ENCODE data around the gene CHRDL1. TPM values are rescaled to one million over a fixed set of nuclear protein-coding genes. Genes with fewer than 3 reads are reported as not detected.

Gene CHRDL1
- total and polyA plus RNA-seq, 5 donors from 2014 or later, result not detected

DNA sequence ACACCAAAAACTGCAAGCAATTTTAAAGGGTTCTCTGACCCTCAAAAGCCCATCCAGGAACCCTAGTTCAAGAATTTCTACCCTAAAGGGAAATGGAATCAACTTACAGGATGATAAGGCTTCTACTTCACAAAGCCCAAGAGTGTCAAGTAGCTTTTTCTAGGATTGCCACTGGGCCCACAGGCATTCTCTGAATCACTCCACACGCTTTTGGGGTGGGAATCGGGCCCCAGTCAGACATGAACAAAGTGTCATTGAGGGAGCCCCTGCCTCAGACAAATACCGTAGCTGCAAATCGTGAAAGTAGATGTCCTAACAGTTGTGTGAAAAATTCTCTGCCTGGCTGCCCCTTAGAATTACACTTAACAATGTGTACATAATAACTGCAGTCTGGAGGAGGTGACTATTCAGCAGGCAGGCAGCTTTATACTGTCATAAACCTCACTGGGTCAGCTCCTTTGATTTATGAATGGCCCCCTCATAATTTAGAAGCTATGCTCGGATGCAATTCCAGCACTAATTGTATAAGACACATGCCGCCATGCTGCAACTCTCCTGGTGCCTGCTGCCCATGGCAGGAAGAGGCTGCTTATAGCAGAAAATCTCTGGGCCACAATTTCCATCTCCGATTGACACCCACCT, 36.7 kb downstream of the CHRDL1 start:
- no peaks in the 10 kb centered on the region for H3K27me3 Mint-ChIP-seq
- H3K36me3 Mint-ChIP-seq, result no peaks in the 10 kb centered on the region
- Histone ChIP-seq H3K4me1 (ENCODE audit: control insufficient read depth, insufficient read depth, low read length, poor library complexity, severe bottlenecking) (no peaks in the 10 kb centered on the region), H3K36me3 (ENCODE audit: control insufficient read depth, insufficient read depth, low read length) (no peaks in the 10 kb centered on the region), H3K4me3 (ENCODE audit: low read depth, low read length) (no peak overlapping the region), H3K9me3 (ENCODE audit: control insufficient read depth in 2 of 2, low read length in 2 of 2) (no peaks in the 10 kb centered on the region), H3K27ac (ENCODE audit: insufficient read depth, low read length, poor library complexity, severe bottlenecking) (no peak overlapping the region), H3K27me3 (ENCODE audit: control insufficient read depth, insufficient read depth, low read length) (no peaks in the 10 kb centered on the region)
- H3K27ac Mint-ChIP-seq, result no peak overlapping the region
- peaks cover 0 to 7% (median 0%) of the 10 kb centered on the region in 7 donors for H3K9me3 Mint-ChIP-seq
- DNase-seq, result no peak
- no peak overlapping the region for H3K4me3 Mint-ChIP-seq
- H3K4me1 Mint-ChIP-seq, result no peaks in the 10 kb centered on the region
- ATAC-seq (ENCODE audit: low read depth in 2 of 2), result no peak

DNA sequence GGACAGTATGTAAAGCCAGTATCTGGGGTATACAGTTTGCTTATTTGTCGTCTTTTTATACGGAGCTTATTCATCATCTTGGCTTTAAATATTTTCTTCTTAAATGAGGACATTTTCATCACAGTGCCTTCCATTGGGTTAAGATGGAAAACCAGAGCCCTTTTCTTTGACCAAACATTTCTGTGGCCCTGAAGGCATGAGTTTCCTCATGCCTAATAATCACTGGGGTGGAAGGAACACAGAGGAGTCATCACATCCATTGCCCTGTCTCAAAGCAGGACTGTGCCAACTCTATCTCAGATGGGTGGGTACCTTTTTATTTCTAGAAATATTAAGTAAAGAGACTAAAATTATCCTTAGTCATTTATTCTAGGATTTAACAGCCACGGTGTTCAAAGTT, 40.0 kb downstream of the CHRDL1 start:
- Histone ChIP-seq H3K27ac (ENCODE audit: insufficient read depth, low read length, poor library complexity, severe bottlenecking) (no peak overlapping the region), H3K36me3 (ENCODE audit: control insufficient read depth, insufficient read depth, low read length) (no peaks in the 10 kb centered on the region), H3K27me3 (ENCODE audit: control insufficient read depth, insufficient read depth, low read length) (no peaks in the 10 kb centered on the region), H3K4me3 (ENCODE audit: low read depth, low read length) (no peak overlapping the region), H3K9me3 (ENCODE audit: control insufficient read depth in 2 of 2, low read length in 2 of 2) (no peaks in the 10 kb centered on the region), H3K4me1 (ENCODE audit: control insufficient read depth, insufficient read depth, low read length, poor library complexity, severe bottlenecking) (no peaks in the 10 kb centered on the region)
- no peaks in the 10 kb centered on the region for H3K27me3 Mint-ChIP-seq
- no peaks in the 10 kb centered on the region for H3K4me1 Mint-ChIP-seq
- H3K36me3 Mint-ChIP-seq, result no peaks in the 10 kb centered on the region
- no peak for DNase-seq
- H3K9me3 Mint-ChIP-seq, result peaks cover 0 to 3% (median 0%) of the 10 kb centered on the region in 7 donors
- H3K4me3 Mint-ChIP-seq, result no peak overlapping the region
- ATAC-seq (ENCODE audit: low read depth in 2 of 2), result no peak
- no peak overlapping the region for H3K27ac Mint-ChIP-seq

DNA sequence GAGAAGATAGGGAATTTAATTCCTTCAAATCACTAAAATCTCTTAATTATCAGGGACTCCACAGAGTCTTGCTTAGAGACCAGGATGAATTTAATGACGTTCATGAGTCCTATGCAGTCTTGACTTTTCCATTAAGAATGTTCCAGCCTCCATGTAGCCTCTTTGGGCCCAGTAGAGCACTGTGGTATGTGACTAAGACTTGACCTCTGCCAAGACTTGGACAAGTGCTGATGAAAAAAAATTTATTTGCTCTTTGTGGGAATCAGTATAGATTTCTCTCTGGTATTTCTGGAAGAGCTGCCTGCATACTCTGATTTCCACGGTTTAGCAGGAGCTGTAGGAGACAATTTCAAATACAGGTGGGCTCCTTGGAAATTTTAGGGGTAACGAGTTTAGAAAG, 40.6 kb downstream of the CHRDL1 start:
- no peaks in the 10 kb centered on the region for H3K4me1 ChIP-seq (ENCODE audit: control insufficient read depth, insufficient read depth, low read length, poor library complexity, severe bottlenecking)
- no peaks in the 10 kb centered on the region for H3K9me3 ChIP-seq (ENCODE audit: control insufficient read depth in 2 of 2, low read length in 2 of 2)
- DNase-seq (no peak), ATAC-seq (ENCODE audit: low read depth in 2 of 2) (no peak)
- H3K36me3 ChIP-seq (ENCODE audit: control insufficient read depth, insufficient read depth, low read length), result no peaks in the 10 kb centered on the region
- no peak overlapping the region for H3K27ac ChIP-seq (ENCODE audit: insufficient read depth, low read length, poor library complexity, severe bottlenecking)
- no peaks in the 10 kb centered on the region for H3K27me3 Mint-ChIP-seq
- H3K4me3 Mint-ChIP-seq, result no peak overlapping the region
- no peak overlapping the region for H3K4me3 ChIP-seq (ENCODE audit: low read depth, low read length)
- no peaks in the 10 kb centered on the region for H3K27me3 ChIP-seq (ENCODE audit: control insufficient read depth, insufficient read depth, low read length)
- H3K36me3 Mint-ChIP-seq, result no peaks in the 10 kb centered on the region
- H3K4me1 Mint-ChIP-seq, result no peaks in the 10 kb centered on the region
- no peak overlapping the region for H3K27ac Mint-ChIP-seq
- peaks cover 0 to 3% (median 0%) of the 10 kb centered on the region in 7 donors for H3K9me3 Mint-ChIP-seq

DNA sequence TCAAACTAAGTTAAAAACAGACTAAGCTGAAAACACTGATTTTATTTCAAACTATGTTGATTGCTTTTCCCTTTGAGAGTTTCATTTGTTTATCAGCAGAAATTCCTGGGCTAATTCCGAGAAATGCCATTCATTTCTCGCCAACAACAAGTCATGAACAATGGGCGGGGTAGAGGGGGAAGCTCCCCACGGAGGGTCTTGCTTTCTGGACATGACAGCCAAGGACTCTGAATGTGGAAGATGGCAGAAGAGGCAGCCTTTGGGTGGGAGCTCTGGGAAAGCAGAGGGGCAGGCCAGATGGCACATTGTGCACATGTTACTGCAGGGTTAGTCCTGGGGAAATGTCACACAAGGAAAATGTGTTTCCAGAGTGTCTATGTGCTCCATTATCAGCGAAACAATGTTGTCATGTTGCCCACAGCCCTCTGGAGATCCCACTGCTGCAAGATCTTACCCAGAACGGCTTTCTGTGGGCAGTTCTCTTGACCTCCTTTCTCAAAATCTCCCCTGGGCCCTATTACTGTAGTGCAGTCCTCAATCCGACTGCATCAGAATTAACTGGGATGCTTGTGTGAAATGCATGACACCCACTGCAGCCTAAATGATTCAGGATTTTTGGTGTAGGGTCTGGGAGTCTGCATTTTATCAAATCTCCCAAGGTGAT, 45.0 kb downstream of the CHRDL1 start:
- no peak overlapping the region for H3K27ac ChIP-seq (ENCODE audit: insufficient read depth, low read length, poor library complexity, severe bottlenecking)
- H3K36me3 ChIP-seq (ENCODE audit: control insufficient read depth, insufficient read depth, low read length), result no peaks in the 10 kb centered on the region
- Mint-ChIP-seq H3K9me3 (peaks cover 0 to 3% (median 0%) of the 10 kb centered on the region in 7 donors), H3K4me1 (no peaks in the 10 kb centered on the region), H3K27me3 (no peaks in the 10 kb centered on the region), H3K4me3 (no peak overlapping the region), H3K36me3 (no peaks in the 10 kb centered on the region), H3K27ac (no peak overlapping the region)
- no peak for DNase-seq
- H3K4me3 ChIP-seq (ENCODE audit: low read depth, low read length), result no peak overlapping the region
- H3K4me1 ChIP-seq (ENCODE audit: control insufficient read depth, insufficient read depth, low read length, poor library complexity, severe bottlenecking), result no peaks in the 10 kb centered on the region
- no peaks in the 10 kb centered on the region for H3K9me3 ChIP-seq (ENCODE audit: control insufficient read depth in 2 of 2, low read length in 2 of 2)
- H3K27me3 ChIP-seq (ENCODE audit: control insufficient read depth, insufficient read depth, low read length), result no peaks in the 10 kb centered on the region
- ATAC-seq (ENCODE audit: low read depth in 2 of 2), result no peak

DNA sequence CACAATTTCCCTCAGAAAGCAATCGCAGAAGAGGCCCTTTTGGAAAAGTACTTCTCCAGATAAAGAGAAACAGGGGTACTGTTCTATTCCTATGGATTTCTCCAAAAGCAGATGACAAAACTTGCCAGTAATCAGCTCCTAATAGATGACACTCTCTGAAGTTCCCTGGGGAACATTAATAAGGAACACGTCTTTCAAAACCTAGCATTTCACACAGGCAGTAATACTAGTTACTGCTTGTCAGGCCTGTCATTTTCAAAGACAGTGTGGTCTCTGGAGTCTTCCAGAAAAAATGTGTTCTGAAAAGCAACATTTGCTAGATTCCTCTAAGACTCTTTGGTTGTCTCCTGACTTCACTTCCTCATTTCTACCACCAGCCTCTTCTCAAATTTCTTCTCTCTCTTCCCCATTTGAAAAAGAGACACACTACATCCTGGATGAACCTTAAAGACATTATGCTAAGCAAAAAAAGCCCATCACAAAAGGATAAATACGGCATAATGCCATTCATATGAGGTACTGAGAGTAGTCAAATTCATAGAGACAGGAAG, 47.3 kb downstream of the CHRDL1 start:
- H3K27ac ChIP-seq (ENCODE audit: insufficient read depth, low read length, poor library complexity, severe bottlenecking), result no peak overlapping the region
- H3K4me3 Mint-ChIP-seq, result no peak overlapping the region

DNA sequence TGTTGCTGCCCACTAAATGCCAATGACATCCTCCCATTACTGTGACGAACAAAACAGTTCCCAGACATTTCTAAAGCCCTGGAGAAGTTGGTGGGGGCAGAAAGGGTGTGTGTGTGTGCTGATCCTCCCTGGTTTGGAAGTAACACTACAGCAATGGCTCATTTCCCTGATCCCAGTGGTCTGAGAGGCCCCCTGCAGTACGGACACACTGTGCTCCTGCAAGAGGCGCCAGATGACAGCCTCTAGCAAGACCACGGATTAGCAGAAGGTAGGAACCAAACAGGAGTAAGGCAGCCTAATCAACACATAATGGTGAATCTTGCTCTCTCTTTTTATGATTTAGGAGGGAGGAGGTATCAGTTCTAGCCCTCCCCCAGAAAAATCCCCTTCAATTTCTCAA, 49.6 kb downstream of the CHRDL1 start:
- Mint-ChIP-seq H3K36me3 (no peaks in the 10 kb centered on the region), H3K9me3 (peaks cover 0 to 2% (median 0%) of the 10 kb centered on the region in 7 donors), H3K4me1 (no peaks in the 10 kb centered on the region), H3K27me3 (no peaks in the 10 kb centered on the region), H3K27ac (no peak overlapping the region), H3K4me3 (no peak overlapping the region)
- Histone ChIP-seq H3K9me3 (ENCODE audit: control insufficient read depth in 2 of 2, low read length in 2 of 2) (no peaks in the 10 kb centered on the region), H3K4me1 (ENCODE audit: control insufficient read depth, insufficient read depth, low read length, poor library complexity, severe bottlenecking) (no peaks in the 10 kb centered on the region), H3K36me3 (ENCODE audit: control insufficient read depth, insufficient read depth, low read length) (no peaks in the 10 kb centered on the region), H3K4me3 (ENCODE audit: low read depth, low read length) (no peak overlapping the region), H3K27me3 (ENCODE audit: control insufficient read depth, insufficient read depth, low read length) (no peaks in the 10 kb centered on the region), H3K27ac (ENCODE audit: insufficient read depth, low read length, poor library complexity, severe bottlenecking) (no peak overlapping the region)
- ATAC-seq (ENCODE audit: low read depth in 2 of 2) (no peak), DNase-seq (no peak)

More for the DNA sequence above, 47.3 kb downstream of the CHRDL1 start:
- no peak for ATAC-seq (ENCODE audit: low read depth in 2 of 2)
- Histone ChIP-seq H3K9me3 (ENCODE audit: control insufficient read depth in 2 of 2, low read length in 2 of 2) (no peaks in the 10 kb centered on the region), H3K27me3 (ENCODE audit: control insufficient read depth, insufficient read depth, low read length) (no peaks in the 10 kb centered on the region), H3K4me3 (ENCODE audit: low read depth, low read length) (no peak overlapping the region), H3K4me1 (ENCODE audit: control insufficient read depth, insufficient read depth, low read length, poor library complexity, severe bottlenecking) (no peaks in the 10 kb centered on the region), H3K36me3 (ENCODE audit: control insufficient read depth, insufficient read depth, low read length) (no peaks in the 10 kb centered on the region)
- DNase-seq, result no peak
- Mint-ChIP-seq H3K27ac (no peak overlapping the region), H3K27me3 (no peaks in the 10 kb centered on the region), H3K36me3 (no peaks in the 10 kb centered on the region), H3K9me3 (peaks cover 0 to 3% (median 0%) of the 10 kb centered on the region in 7 donors), H3K4me1 (no peaks in the 10 kb centered on the region)

DNA sequence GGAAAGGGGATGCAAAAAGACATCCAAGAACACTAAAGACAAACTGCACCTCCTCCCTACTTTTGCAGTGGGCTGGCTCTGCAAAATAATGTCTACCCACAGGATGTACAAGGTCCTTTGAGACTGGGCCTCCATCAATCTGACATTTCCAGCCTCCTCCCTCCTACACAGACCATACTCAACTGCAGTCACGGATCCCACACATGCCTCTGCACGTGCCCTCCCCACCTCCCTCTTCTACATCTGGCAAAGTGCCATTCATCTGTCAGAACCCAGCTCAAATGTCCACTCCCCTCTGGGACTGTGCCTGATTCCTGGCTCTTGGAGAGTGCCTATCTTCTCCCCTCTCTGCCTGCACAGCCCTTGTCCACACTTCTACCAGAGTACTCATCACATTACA, 50.3 kb downstream of the CHRDL1 start:
- H3K27ac Mint-ChIP-seq, result no peak overlapping the region

More for the DNA sequence above, 50.3 kb downstream of the CHRDL1 start:
- H3K4me1 ChIP-seq (ENCODE audit: control insufficient read depth, insufficient read depth, low read length, poor library complexity, severe bottlenecking), result no peaks in the 10 kb centered on the region
- ATAC-seq (ENCODE audit: low read depth in 2 of 2), result no peak
- no peak overlapping the region for H3K27ac ChIP-seq (ENCODE audit: insufficient read depth, low read length, poor library complexity, severe bottlenecking)
- Mint-ChIP-seq H3K27me3 (no peaks in the 10 kb centered on the region), H3K9me3 (peaks cover 0 to 2% (median 0%) of the 10 kb centered on the region in 7 donors), H3K4me3 (no peak overlapping the region), H3K36me3 (no peaks in the 10 kb centered on the region), H3K4me1 (no peaks in the 10 kb centered on the region)
- no peak for DNase-seq
- no peaks in the 10 kb centered on the region for H3K9me3 ChIP-seq (ENCODE audit: control insufficient read depth in 2 of 2, low read length in 2 of 2)
- H3K4me3 ChIP-seq (ENCODE audit: low read depth, low read length), result no peak overlapping the region
- H3K27me3 ChIP-seq (ENCODE audit: control insufficient read depth, insufficient read depth, low read length), result no peaks in the 10 kb centered on the region
- H3K36me3 ChIP-seq (ENCODE audit: control insufficient read depth, insufficient read depth, low read length), result no peaks in the 10 kb centered on the region
